ENCODE data around the gene CCNI2.

The CCNI2 gene

GRCh38 chr5:132771503-132771998, 24.3 kb downstream of the CCNI2 start:
- Histone ChIP-seq H3K9ac (ENCODE audit: low read length) (no peak overlapping the region), H3K4me3 (ENCODE audit: low read length) (no peak overlapping the region), H3K4me2 (ENCODE audit: low read depth, low read length) (no peak overlapping the region), H4K20me1 (ENCODE audit: insufficient read depth, low read length) (no peaks in the 10 kb centered on the region), H3K79me2 (ENCODE audit: low read length) (no peaks in the 10 kb centered on the region), H3K27ac (ENCODE audit: low read length) (no peak overlapping the region), H2AFZ (ENCODE audit: low read length) (no peak overlapping the region), H3K27me3 (replicated peaks; ENCODE audit: insufficient read depth, low read length) (no peaks in the 10 kb centered on the region), H3F3A (ENCODE audit: insufficient read depth, low read length) (peaks cover 8% of the 10 kb centered on the region; the same call in 1 of the 2 replicates), H3K9me3 (replicated peaks; ENCODE audit: insufficient read depth, low read length) (no peaks in the 10 kb centered on the region), H3K4me1 (ENCODE audit: low read length) (no peaks in the 10 kb centered on the region), H3K9me2 (replicated peaks; ENCODE audit: insufficient read depth, low read length) (no peaks in the 10 kb centered on the region), H3K36me3 (replicated peaks; ENCODE audit: insufficient read depth, low read length) (no peaks in the 10 kb centered on the region)
- TF ChIP-seq CTCF (IDR thresholded peaks at IDR 0.05; ENCODE audit: low read length) (no peak), EZH2 (optimal IDR thresholded peaks at IDR 0.05; ENCODE audit: low read depth, low read length) (no peak), EZH2phosphoT487 (IDR thresholded peaks at IDR 0.05; ENCODE audit: low read length) (no peak)
- DNase-seq, result no peak

- Histone ChIP-seq H3K9ac (ENCODE audit: low read length) (no peak overlapping the region), H4K20me1 (ENCODE audit: insufficient read depth, low read length) (no peaks in the 10 kb centered on the region), H3K4me3 (ENCODE audit: low read length) (no peak overlapping the region), H3K4me1 (ENCODE audit: low read length) (no peaks in the 10 kb centered on the region), H3K9me2 (replicated peaks; ENCODE audit: insufficient read depth, low read length) (no peaks in the 10 kb centered on the region), H3K79me2 (ENCODE audit: low read length) (no peaks in the 10 kb centered on the region), H2AFZ (ENCODE audit: low read length) (no peak overlapping the region), H3K27me3 (replicated peaks; ENCODE audit: insufficient read depth, low read length) (peaks cover under 1% of the 10 kb centered on the region), H3F3A (ENCODE audit: insufficient read depth, low read length) (peaks cover 8% of the 10 kb centered on the region; the same call in 1 of the 2 replicates), H3K27ac (ENCODE audit: low read length) (no peak overlapping the region), H3K9me3 (replicated peaks; ENCODE audit: insufficient read depth, low read length) (no peaks in the 10 kb centered on the region), H3K36me3 (replicated peaks; ENCODE audit: insufficient read depth, low read length) (no peaks in the 10 kb centered on the region), H3K4me2 (ENCODE audit: low read depth, low read length) (no peak overlapping the region)
- DNase-seq, result no peak
- TF ChIP-seq EZH2 (optimal IDR thresholded peaks at IDR 0.05; ENCODE audit: low read depth, low read length), result no peak
- no peak for TF ChIP-seq CTCF (IDR thresholded peaks at IDR 0.05; ENCODE audit: low read length)
These were observed 25.3 kb downstream of the CCNI2 start for GRCh38 chr5:132772291-132773070.

GRCh38 chr5:132773114-132773513, 25.9 kb downstream of the CCNI2 start:
- Histone ChIP-seq H3K79me2 (ENCODE audit: low read length) (no peaks in the 10 kb centered on the region), H3K36me3 (replicated peaks; ENCODE audit: insufficient read depth, low read length) (no peaks in the 10 kb centered on the region), H3K9me2 (replicated peaks; ENCODE audit: insufficient read depth, low read length) (no peaks in the 10 kb centered on the region), H3K27ac (ENCODE audit: low read length) (no peak overlapping the region), H3K9me3 (replicated peaks; ENCODE audit: insufficient read depth, low read length) (no peaks in the 10 kb centered on the region), H3F3A (ENCODE audit: insufficient read depth, low read length) (peaks cover 8% of the 10 kb centered on the region; the same call in 1 of the 2 replicates), H2AFZ (ENCODE audit: low read length) (no peak overlapping the region), H3K9ac (ENCODE audit: low read length) (no peak overlapping the region), H4K20me1 (ENCODE audit: insufficient read depth, low read length) (no peaks in the 10 kb centered on the region), H3K27me3 (replicated peaks; ENCODE audit: insufficient read depth, low read length) (peaks cover 7% of the 10 kb centered on the region), H3K4me3 (ENCODE audit: low read length) (no peak overlapping the region), H3K4me1 (ENCODE audit: low read length) (no peaks in the 10 kb centered on the region), H3K4me2 (ENCODE audit: low read depth, low read length) (no peak overlapping the region)
- TF ChIP-seq EZH2 (optimal IDR thresholded peaks at IDR 0.05; ENCODE audit: low read depth, low read length) (no peak), CTCF (IDR thresholded peaks at IDR 0.05; ENCODE audit: low read length) (no peak), EZH2phosphoT487 (IDR thresholded peaks at IDR 0.05; ENCODE audit: low read length) (no peak)
- no peak for DNase-seq
